ENCODE data around the gene TBC1D14. TPM values are rescaled to one million over a fixed set of nuclear protein-coding genes. Genes with fewer than 3 reads are reported as not detected.

TBC1D14 gene
- total RNA-seq, 2 donors from 2014 or later = 44.1 to 63.8 TPM

DNA sequence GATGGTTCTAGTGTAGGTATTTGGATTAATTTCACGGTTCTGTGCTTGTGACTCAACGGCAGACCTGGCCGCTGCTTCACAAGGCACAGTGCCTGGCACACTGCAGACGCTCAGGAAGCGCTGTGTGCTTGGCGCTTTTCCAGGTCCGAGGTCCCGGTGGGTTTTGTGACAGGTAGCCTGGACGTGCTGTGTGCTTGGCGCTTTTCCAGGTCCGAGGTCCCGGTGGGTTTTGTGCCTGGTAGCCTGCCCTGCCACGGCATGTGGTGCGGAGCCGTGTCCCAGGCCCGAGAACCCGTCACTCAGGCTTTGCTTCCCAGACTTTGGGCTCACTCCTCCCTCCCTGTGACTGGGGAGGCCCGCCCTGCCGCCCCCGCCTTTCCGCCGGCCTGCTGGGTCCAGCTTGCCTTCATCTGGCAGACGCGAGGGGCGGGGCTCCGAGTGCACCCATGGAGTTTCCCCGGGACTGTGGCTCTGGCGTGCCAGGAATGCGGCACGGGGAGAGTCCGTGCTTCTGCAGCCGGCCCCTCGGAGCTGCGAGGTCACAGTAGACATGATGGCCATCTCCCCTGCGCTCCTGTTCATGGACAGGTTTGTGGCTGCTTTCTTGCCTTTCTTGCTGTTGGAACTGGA lies 44.2 kb downstream of the TBC1D14 start:
- ATAC-seq (replicated peaks) = no peak
- no peak overlapping the region for H3K4me3 Mint-ChIP-seq
- no peak overlapping the region for H3K27ac Mint-ChIP-seq
- H3K9me3 Mint-ChIP-seq = no peaks in the 10 kb centered on the region
- peaks cover 25% of the 10 kb centered on the region for H3K4me1 Mint-ChIP-seq
- H3K27me3 Mint-ChIP-seq = no peaks in the 10 kb centered on the region
- H3K36me3 Mint-ChIP-seq (ENCODE audit: low read depth) = no peaks in the 10 kb centered on the region

DNA sequence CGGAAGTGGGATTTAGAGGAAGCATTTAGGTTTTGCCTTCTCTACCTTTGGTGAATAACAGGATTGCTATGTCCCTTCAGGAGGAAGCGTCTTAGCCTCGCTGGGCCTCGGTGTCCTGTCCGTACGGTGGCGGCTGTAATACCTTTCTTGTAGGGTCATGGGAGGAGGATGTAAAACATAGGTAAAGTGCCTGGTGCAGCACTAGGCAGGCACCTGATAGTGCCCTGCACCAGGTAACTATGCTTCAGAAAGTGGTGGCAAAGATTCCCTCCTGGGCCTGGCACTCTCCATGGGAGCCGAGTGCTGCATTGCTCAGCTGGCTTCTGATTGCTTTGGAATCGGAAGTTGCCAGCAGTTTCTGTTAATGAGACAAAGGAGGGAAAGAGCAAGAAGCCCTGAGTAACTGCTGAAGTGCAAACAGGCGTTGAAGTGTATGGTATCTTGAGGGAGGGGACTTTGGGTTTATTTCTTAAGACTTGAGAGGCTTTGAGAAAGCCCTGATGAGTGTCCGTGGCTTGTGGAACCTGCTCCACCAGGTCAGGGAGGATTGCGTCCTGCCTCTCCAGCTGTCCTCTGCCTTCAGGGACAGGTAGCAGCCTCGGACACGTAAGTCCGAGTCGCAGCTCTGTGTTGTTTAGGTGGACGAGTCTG lies 45.8 kb downstream of the TBC1D14 start:
- Mint-ChIP-seq H3K4me1 (peaks cover 25% of the 10 kb centered on the region), H3K4me3 (no peak overlapping the region), H3K9me3 (no peaks in the 10 kb centered on the region), H3K27ac (no peak overlapping the region), H3K27me3 (no peaks in the 10 kb centered on the region), H3K36me3 (ENCODE audit: low read depth) (no peaks in the 10 kb centered on the region)
- ATAC-seq (replicated peaks) = no peak

DNA sequence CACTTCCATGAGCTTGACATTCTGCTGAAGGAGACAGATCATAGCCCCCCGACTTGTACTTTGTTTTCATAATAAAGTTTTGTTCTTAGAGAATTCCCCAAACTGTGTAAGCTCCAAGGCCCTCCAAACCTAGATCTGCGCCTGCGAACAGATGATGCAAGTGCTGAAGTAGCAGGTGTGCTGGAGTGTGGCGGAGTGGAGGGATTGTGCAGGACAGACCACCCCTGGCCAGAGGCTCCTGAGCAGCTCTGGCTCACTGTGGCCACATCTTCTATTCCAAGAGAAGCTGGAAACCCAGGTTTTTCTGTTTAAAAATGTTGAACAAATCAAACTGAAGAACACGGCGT lies 46.4 kb downstream of the TBC1D14 start:
- no peak overlapping the region for H3K27ac Mint-ChIP-seq
- no peak for ATAC-seq (replicated peaks)
- no peaks in the 10 kb centered on the region for H3K36me3 Mint-ChIP-seq (ENCODE audit: low read depth)
- no peaks in the 10 kb centered on the region for H3K9me3 Mint-ChIP-seq
- H3K27me3 Mint-ChIP-seq = no peaks in the 10 kb centered on the region
- H3K4me1 Mint-ChIP-seq = peaks cover 25% of the 10 kb centered on the region
- no peak overlapping the region for H3K4me3 Mint-ChIP-seq

- H3K27ac Mint-ChIP-seq = no peak overlapping the region
- no peaks in the 10 kb centered on the region for H3K36me3 Mint-ChIP-seq (ENCODE audit: low read depth)
- H3K4me1 Mint-ChIP-seq = peaks cover 27% of the 10 kb centered on the region
Observed at GRCh38 chr4:6956434-6957147, 47.0 kb downstream of the TBC1D14 start.

DNA sequence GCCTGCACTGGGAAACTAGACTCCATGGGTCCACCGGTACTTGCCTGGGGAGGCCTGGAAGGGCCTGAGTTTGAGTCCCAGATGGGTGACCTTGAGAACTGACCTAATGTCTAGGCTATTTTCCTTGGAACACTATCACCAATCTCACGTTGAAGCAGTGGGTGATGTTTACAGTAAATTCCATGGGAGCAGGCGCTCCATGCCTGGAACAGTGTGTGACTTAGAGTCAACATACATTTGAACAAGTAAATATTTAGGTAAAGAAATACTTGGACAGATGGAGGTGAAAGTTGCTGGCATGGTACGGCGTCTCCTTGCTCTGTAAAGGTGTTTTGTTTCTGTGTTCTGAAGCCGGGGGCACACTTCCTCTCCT lies 47.5 kb downstream of the TBC1D14 start:
- no peak overlapping the region for H3K27ac Mint-ChIP-seq
- H3K4me1 Mint-ChIP-seq = peaks cover 27% of the 10 kb centered on the region
- no peaks in the 10 kb centered on the region for H3K27me3 Mint-ChIP-seq
- no peak for ATAC-seq (replicated peaks)
- H3K36me3 Mint-ChIP-seq (ENCODE audit: low read depth) = no peaks in the 10 kb centered on the region
- no peak overlapping the region for H3K4me3 Mint-ChIP-seq
- no peaks in the 10 kb centered on the region for H3K9me3 Mint-ChIP-seq

More at GRCh38 chr4:6956434-6957147, 47.0 kb downstream of the TBC1D14 start:
- Mint-ChIP-seq H3K4me3 (no peak overlapping the region), H3K27me3 (no peaks in the 10 kb centered on the region), H3K9me3 (no peaks in the 10 kb centered on the region)
- ATAC-seq (replicated peaks) = no peak

GRCh38 chr4:6957994-6958393 lies 48.4 kb downstream of the TBC1D14 start:
- no peak for ATAC-seq (replicated peaks)
- H3K4me1 Mint-ChIP-seq = peaks cover 29% of the 10 kb centered on the region
- H3K4me3 Mint-ChIP-seq = no peak overlapping the region
- H3K27me3 Mint-ChIP-seq = no peaks in the 10 kb centered on the region
- H3K27ac Mint-ChIP-seq = no peak overlapping the region
- no peaks in the 10 kb centered on the region for H3K36me3 Mint-ChIP-seq (ENCODE audit: low read depth)
- no peaks in the 10 kb centered on the region for H3K9me3 Mint-ChIP-seq

- Mint-ChIP-seq H3K9me3 (no peaks in the 10 kb centered on the region), H3K36me3 (ENCODE audit: low read depth) (no peaks in the 10 kb centered on the region), H3K4me1 (peaks cover 33% of the 10 kb centered on the region), H3K4me3 (no peak overlapping the region), H3K27me3 (no peaks in the 10 kb centered on the region), H3K27ac (no peak overlapping the region)
- ATAC-seq (replicated peaks) = no peak
Observed at GRCh38 chr4:6959261-6959660, 49.6 kb downstream of the TBC1D14 start.

- Mint-ChIP-seq H3K27me3 (no peaks in the 10 kb centered on the region), H3K4me1 (peaks cover 32% of the 10 kb centered on the region), H3K27ac (no peak overlapping the region), H3K36me3 (ENCODE audit: low read depth) (no peaks in the 10 kb centered on the region), H3K9me3 (no peaks in the 10 kb centered on the region), H3K4me3 (no peak overlapping the region)
- no peak for ATAC-seq (replicated peaks)
Observed at GRCh38 chr4:6960154-6960553, 50.5 kb downstream of the TBC1D14 start.

GRCh38 chr4:6960628-6961412 lies 51.2 kb downstream of the TBC1D14 start:
- ATAC-seq (replicated peaks) = no peak
- no peaks in the 10 kb centered on the region for H3K9me3 Mint-ChIP-seq
- H3K4me3 Mint-ChIP-seq = no peak overlapping the region
- H3K36me3 Mint-ChIP-seq (ENCODE audit: low read depth) = no peaks in the 10 kb centered on the region
- no peak overlapping the region for H3K27ac Mint-ChIP-seq
- peaks cover 35% of the 10 kb centered on the region for H3K4me1 Mint-ChIP-seq
- H3K27me3 Mint-ChIP-seq = no peaks in the 10 kb centered on the region

DNA sequence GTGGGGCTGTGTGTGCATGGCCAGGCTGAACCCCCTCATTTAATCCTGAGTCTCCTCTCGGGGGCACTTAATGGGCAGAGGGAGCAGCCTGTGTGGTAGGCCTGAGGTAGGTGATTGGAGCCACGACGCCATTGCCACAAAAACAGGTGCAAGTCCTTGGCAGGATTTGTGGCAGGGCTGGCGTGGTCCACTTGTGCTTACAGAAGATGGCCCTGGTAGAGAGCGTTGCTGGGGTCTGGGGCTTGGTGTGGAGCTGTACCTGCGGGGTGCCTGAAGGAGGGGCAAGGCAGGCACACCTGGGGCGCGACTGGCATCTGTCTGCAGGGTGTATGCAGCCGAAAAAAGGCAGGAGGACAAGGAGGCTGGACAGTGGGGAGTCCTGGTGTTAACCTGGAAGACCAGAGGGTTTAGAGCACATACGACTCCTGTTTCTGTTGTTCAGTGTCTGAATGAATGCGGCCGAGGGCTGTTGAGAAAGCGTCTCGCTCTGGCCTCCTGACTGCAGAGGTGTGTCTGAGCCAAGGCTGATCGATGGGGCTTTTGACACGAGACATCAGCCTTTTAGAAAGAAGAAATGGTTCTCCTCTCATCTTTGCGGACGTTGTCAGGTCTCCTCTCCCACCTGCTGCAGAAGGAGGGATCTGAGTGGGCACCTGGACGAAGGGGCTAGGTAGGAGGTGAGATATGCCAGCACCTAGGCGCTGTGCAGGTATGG lies 52.0 kb downstream of the TBC1D14 start:
- Mint-ChIP-seq H3K27me3 (no peaks in the 10 kb centered on the region), H3K4me3 (no peak overlapping the region), H3K27ac (no peak overlapping the region), H3K4me1 (peaks cover 39% of the 10 kb centered on the region), H3K9me3 (no peaks in the 10 kb centered on the region), H3K36me3 (ENCODE audit: low read depth) (no peaks in the 10 kb centered on the region)
- no peak for ATAC-seq (replicated peaks)

DNA sequence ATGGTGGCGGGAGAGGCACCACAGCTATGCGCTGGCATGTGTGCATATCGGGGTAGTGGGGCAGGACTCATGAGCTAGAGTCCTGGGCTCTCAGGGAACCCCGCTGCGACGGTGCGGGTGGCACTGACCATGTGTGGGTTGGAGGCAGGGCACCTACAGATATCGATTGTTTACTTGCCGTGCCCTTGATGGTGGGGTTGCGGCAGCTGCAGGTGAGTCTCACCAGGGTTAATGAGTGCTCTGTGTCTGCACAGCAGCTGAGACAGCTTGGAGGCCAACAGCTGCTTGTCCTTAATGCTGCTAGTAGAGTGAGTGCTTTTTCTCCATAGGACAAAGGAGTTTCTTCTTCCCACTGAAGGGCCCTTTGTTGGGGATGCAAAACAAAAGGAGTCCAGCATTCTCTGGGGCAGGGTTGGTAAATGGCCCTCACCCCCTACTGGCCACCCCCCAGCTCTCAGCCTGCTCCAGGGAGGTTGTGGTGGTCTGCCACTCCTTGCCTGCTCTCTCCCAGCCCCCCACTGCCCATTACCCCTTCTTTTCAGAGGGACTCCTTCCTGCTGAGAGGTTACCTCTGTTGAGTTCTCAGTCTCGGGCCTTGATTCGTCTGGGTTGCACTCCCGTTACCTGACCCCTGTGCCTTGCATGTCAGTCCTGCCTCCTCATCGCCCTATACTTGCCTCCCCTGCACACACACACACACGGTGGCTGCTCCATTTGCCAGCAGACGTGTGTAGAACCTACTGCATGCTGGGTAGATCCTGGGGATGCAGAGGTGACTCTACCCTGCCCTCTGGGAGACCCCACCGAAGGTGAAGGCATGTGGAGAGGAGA lies 52.8 kb downstream of the TBC1D14 start:
- Mint-ChIP-seq H3K27ac (no peak overlapping the region), H3K27me3 (no peaks in the 10 kb centered on the region), H3K4me1 (peaks cover 39% of the 10 kb centered on the region), H3K36me3 (ENCODE audit: low read depth) (peaks cover 6% of the 10 kb centered on the region), H3K9me3 (no peaks in the 10 kb centered on the region), H3K4me3 (no peak overlapping the region)
- no peak for ATAC-seq (replicated peaks)

- no peak overlapping the region for H3K27ac Mint-ChIP-seq
- peaks cover 39% of the 10 kb centered on the region for H3K4me1 Mint-ChIP-seq
- H3K4me3 Mint-ChIP-seq = no peak overlapping the region
- peaks cover 12% of the 10 kb centered on the region for H3K36me3 Mint-ChIP-seq (ENCODE audit: low read depth)
- no peaks in the 10 kb centered on the region for H3K27me3 Mint-ChIP-seq
- no peaks in the 10 kb centered on the region for H3K9me3 Mint-ChIP-seq
- no peak for ATAC-seq (replicated peaks)
Observed at GRCh38 chr4:6963139-6963611, 53.5 kb downstream of the TBC1D14 start.

DNA sequence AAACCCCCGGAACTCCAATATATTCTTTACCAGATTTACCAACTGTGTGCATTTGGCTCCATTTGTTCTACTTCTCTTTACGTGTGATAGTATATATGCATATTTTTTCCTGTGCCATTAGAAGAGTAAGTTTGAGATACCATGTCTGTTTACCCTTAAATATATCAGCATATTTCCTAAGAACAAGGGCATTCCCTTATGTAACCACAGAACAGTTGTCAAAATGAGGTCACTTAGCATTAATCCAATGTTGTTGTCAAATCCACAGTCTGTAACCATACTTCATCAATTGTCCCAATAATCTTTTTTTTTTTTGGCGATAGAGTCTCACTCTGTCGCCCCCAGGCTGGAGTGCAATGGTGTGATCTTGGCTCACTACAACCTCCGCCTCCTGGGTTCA lies 55.2 kb downstream of the TBC1D14 start:
- Mint-ChIP-seq H3K27ac (peak overlapping the region; percentile 78), H3K9me3 (no peaks in the 10 kb centered on the region), H3K4me3 (peak overlapping the region; percentile 63), H3K4me1 (peaks cover 39% of the 10 kb centered on the region), H3K27me3 (no peaks in the 10 kb centered on the region), H3K36me3 (ENCODE audit: low read depth) (peaks cover 28% of the 10 kb centered on the region)
- no peak for ATAC-seq (replicated peaks)

Measured in activated T-helper 17 cell treated with anti-CD3 and anti-CD28 coated beads, Interleukin-2, amount 50 U/mL, for 72 hours (primary cell).